GM19397 (cell line): ENCODE measurements around the gene TMIE.

Experiments used
- ATAC-seq: cut with Tn5 transposase; IDR thresholded peaks from one replicate; pipeline ENCODE4 v1.9.1; 2021; ENCODE audit warnings: mild to moderate bottlenecking, moderate library complexity; ENCODE audit not compliant: unreplicated experiment

Gene TMIE

GRCh38 chr3:46756642-46757041 is 55.5 kb downstream of the TMIE start:
- no peak for ATAC-seq

- no peak for ATAC-seq
Measured at GRCh38 chr3:46759239-46760167, 58.3 kb downstream of the TMIE start.
